BE2C (cell line): ENCODE data around the gene BPIFB3.
"Not testable (repeated sequence)": the region's sequence is repeated elsewhere in the genome, so short reads cannot be mapped to it uniquely, and the experiment has no call there.

Experiments used
- DNase-seq: peaks from one replicate; pipeline ENCODE4 v3.0.0-alpha.2; 2020
- H3K27me3 ChIP-seq: fragments of 250-450 bp; sonication (Bioruptor Pico); 2 replicates; pipeline ENCODE4 v1.5.1; 2020; ENCODE audit warnings: mild to moderate bottlenecking
- H3K36me3 ChIP-seq: fragments of 250-450 bp; sonication (Bioruptor Pico); 2 replicates; pipeline ENCODE4 v1.5.1; 2020; ENCODE audit warnings: mild to moderate bottlenecking
- H3K4me1 ChIP-seq: fragments of 250-450 bp; sonication (Bioruptor Pico); 2 replicates; pipeline ENCODE4 v1.5.1; 2020
- H3K4me3 ChIP-seq: 2 replicates; pipeline ENCODE4 v1.5.1; 2011; ENCODE audit warnings: low read depth, low read length
- H3K9me3 ChIP-seq: fragments of 250-450 bp; sonication (Bioruptor Pico); 2 replicates; pipeline ENCODE4 v1.5.1; 2020
- TF ChIP-seq, protein P1 (sequence below): IDR thresholded peaks from 2 replicates; pipeline ENCODE4 v1.5.1; 2012; ENCODE audit warnings: mild to moderate bottlenecking, low read depth, low read length

The BPIFB3 gene

DNA sequence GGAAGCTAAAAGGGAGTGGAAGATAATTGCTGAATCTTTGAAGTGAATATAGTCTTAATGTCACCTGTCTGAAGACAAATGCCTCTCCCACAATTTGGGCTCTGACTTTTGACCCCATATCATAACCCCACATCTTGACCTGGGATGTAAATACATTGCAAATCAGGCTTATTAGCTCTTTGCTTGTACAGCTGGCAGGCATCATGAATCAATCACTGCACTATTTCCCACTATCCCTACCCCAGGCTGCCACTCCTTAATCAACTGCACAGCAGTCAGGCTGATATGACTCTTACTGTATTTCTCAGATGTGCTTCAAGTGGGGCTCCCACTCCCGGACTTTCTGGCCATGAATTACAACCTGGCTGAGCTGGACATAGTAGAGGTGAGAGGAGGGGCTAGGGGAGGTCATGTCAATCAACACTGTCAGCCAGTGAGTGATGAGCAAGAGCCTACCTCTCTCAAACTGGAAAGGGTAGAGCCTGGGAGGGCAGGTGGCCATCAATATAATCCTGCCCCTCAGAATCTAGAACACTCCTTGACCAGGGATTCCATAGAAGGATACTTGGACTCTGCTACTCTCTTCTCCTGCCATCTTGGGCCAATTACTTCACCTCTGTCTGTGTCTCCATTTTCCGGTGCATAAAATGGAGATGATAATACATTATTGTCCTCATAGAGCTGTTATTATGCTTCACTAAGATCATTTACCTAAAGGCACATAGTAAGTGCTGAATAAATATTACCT, 10.5 kb upstream of the BPIFB3 start:
- no peak for DNase-seq
- Histone ChIP-seq H3K4me1 (no peaks in the 10 kb centered on the region), H3K27me3 (no peaks in the 10 kb centered on the region), H3K9me3 (peaks cover 4% of the 10 kb centered on the region; the same call in 1 of the 2 replicates), H3K36me3 (no peaks in the 10 kb centered on the region), H3K4me3 (no peak overlapping the region)
- TF ChIP-seq, protein P1, sequence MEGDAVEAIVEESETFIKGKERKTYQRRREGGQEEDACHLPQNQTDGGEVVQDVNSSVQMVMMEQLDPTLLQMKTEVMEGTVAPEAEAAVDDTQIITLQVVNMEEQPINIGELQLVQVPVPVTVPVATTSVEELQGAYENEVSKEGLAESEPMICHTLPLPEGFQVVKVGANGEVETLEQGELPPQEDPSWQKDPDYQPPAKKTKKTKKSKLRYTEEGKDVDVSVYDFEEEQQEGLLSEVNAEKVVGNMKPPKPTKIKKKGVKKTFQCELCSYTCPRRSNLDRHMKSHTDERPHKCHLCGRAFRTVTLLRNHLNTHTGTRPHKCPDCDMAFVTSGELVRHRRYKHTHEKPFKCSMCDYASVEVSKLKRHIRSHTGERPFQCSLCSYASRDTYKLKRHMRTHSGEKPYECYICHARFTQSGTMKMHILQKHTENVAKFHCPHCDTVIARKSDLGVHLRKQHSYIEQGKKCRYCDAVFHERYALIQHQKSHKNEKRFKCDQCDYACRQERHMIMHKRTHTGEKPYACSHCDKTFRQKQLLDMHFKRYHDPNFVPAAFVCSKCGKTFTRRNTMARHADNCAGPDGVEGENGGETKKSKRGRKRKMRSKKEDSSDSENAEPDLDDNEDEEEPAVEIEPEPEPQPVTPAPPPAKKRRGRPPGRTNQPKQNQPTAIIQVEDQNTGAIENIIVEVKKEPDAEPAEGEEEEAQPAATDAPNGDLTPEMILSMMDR: no peak

DNA sequence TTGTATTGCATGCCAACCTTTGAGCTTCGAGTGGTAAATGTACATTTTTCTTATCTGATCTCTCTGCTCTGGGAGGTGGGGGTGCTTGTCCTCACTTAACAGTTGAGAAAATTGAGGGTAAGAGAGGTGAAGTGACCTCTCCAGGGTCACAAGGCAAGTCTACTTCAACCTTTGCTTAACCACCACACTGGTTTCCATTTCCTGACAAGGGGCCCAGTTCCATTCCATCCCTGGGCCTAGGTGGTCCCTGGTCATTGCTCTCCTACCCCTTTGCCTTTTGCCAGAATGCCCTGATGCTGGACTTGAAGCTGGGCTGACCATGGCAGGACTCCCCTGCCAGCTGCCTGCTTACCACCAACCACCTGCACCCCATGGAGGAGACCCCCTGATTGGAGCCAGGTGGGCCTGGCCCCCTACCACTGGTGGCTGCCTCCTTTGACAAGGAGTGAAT, 9.9 kb upstream of the BPIFB3 start:
- Histone ChIP-seq H3K27me3 (no peaks in the 10 kb centered on the region), H3K4me3 (no peak overlapping the region), H3K4me1 (no peaks in the 10 kb centered on the region), H3K9me3 (peaks cover 4% of the 10 kb centered on the region; the same call in 1 of the 2 replicates), H3K36me3 (no peaks in the 10 kb centered on the region)
- no peak for DNase-seq
- TF ChIP-seq, protein P1: no peak

DNA sequence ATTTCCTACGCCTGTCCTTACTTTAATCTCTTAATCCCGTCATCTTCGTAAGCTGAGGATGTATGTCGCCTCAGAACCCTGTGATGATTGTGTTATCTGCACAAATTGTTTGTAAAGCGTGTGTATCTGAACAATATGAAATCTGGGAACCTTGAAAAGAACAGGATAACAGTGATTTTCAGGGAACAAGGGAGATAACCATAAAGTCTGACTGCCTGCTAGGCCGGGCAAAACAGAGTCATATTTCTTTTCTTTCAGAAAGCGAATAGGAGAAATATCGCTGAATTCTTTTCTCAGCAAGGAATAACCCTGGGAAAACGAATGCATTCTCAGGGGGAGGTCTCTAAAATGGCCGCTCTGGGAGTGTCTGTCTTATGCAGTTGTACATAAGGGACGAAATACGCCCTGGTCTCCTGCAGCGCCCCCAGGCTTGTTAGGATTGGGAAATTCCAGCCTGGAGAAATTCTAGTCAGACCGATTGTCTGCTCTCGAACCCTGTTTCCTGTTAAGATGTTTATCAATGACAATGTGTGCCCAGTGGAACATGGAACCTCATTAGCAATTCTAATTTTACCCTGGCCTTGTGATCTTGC, 8.5 kb upstream of the BPIFB3 start:
- H3K9me3 ChIP-seq, H3K27me3 ChIP-seq, H3K4me1 ChIP-seq, H3K36me3 ChIP-seq, DNase-seq, H3K4me3 ChIP-seq: not testable (repeated sequence)

DNA sequence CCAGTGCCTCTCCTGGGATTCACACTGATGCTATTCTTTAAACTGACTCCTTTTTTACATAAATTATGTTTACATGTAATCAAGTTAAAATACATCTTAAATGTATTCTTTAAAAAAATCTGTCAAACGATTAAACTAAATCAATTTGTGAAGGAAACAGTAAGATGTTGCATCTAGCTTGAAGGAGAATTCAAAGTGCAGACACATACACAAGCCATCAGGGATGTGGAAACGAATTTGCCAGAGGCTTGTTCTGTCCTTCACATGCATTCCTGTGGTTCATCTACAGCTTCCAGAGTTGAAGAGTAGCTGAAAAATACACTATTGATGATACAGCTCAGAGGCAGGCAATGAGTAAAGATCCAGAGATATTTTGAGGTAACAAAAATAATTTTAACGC, 7.3 kb upstream of the BPIFB3 start:
- H3K36me3 ChIP-seq: no peaks in the 10 kb centered on the region
- no peak overlapping the region for H3K4me3 ChIP-seq
- H3K9me3 ChIP-seq: peaks cover 4% of the 10 kb centered on the region; the same call in 1 of the 2 replicates
- TF ChIP-seq, protein P1: no peak
- H3K27me3 ChIP-seq: no peaks in the 10 kb centered on the region
- no peaks in the 10 kb centered on the region for H3K4me1 ChIP-seq
- DNase-seq: no peak

DNA sequence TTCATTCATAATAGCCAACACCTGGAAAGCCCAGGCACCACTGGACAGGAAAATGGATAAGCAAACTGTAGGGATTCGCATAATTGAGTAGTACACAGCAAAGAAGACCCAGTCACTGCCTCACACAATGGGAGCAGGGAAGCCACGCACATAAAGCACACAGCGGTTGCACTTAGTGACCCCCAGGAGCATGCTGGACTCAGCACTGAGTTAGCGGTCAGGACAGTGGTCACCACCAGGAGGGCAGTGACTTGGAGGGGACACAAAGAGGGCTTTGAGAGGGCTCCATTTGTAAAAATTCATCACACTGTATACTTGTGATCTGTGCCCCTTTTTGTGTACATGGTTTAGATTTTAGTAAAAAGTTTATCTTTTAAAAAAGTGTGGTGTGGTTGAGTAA, 2.4 kb upstream of the BPIFB3 start:
- DNase-seq: no peak
- TF ChIP-seq, protein P1: no peak
- no peak overlapping the region for H3K4me3 ChIP-seq
- no peaks in the 10 kb centered on the region for H3K36me3 ChIP-seq
- peaks cover 6% of the 10 kb centered on the region; the same call in 1 of the 2 replicates for H3K27me3 ChIP-seq
- H3K9me3 ChIP-seq: no peaks in the 10 kb centered on the region
- no peaks in the 10 kb centered on the region for H3K4me1 ChIP-seq

DNA sequence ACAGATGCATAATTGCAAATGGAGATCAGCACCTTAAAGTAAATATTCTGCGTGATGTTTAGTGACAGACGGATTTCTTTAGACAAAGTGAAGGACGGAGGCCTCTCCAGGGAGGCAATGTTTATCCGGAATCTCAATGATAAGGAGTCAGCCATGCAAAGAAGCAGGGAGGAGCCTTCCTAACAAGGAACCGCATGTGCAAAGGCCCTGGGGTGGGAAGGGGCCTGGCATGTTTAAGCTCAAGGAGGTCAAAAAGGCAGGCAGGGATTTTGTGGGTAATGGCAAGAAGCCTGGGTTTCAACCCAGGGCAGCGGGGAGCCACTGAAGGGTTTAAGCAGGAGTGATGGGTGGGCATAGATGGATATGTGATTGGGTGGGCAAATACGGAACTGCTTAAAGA, 678 bp downstream of the BPIFB3 start:
- TF ChIP-seq, protein P1: no peak
- H3K36me3 ChIP-seq: no peaks in the 10 kb centered on the region
- H3K9me3 ChIP-seq: no peaks in the 10 kb centered on the region
- DNase-seq: no peak
- H3K27me3 ChIP-seq: peaks cover 9% of the 10 kb centered on the region; the same call in 1 of the 2 replicates
- H3K4me3 ChIP-seq: no peak overlapping the region
- no peaks in the 10 kb centered on the region for H3K4me1 ChIP-seq
